Epidermal melanocyte (primary cell): ENCODE data around the gene WFDC11.
"Not testable (repeated sequence)": the region's sequence is repeated elsewhere in the genome, so short reads cannot be mapped to it uniquely, and the experiment has no call there.

Experiments used
- DNase-seq: peaks from one replicate; pipeline ENCODE4 v3.0.0; 2011; ENCODE audit warnings: low spot score; ENCODE audit not compliant: insufficient read length

Gene WFDC11

DNA sequence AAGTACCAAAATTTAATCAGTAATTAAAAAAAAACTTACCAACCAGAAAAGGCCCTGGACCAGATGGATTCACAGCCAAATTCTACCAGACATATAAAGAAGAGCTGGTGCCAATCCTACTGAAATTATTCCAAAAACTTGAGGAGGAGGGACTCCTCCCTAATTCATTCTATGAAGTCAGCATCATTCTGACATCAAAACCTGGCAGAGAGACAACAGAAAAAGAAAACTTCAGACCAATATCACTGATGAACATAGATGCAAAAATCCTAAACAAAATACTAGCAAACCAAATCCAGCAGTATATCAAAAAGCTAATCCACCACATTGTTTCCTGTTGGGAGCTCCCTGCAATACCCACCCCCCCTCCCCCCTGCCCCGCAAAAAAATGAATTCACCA lies at the start of gene WFDC11:
Gene WFDC11 (minus strand): TSS at position 101 of the 400 bp plus-strand sequence. CDS start 19,639 bp downstream, outside the sequence.
- no peak for DNase-seq

DNA sequence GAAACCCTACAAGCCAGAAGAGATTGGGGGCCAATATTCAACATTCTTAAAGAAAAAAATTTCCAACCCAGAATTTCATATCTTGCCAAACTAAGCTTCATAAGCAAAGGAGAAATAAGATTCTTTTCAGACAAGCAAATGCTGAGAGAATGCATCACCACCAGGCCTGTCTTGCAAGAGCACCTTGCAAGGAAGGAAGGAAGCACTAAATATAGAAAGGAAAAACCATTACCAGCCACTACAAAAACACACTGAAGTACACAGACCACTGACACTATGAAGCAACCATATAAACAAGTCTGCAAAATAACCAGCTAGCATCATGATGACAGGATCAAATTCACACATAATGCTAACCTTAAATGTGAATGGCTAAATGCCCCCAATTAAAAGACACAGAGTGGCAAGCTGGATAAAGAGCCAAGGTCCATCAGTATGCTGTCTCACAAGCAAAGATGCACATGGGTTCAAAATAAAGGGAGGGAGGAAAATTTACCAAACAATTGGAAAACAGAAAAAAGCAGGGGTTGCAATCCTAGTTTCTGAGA lies 46.2 kb upstream of the WFDC11 start:
- not testable (repeated sequence) for DNase-seq

DNA sequence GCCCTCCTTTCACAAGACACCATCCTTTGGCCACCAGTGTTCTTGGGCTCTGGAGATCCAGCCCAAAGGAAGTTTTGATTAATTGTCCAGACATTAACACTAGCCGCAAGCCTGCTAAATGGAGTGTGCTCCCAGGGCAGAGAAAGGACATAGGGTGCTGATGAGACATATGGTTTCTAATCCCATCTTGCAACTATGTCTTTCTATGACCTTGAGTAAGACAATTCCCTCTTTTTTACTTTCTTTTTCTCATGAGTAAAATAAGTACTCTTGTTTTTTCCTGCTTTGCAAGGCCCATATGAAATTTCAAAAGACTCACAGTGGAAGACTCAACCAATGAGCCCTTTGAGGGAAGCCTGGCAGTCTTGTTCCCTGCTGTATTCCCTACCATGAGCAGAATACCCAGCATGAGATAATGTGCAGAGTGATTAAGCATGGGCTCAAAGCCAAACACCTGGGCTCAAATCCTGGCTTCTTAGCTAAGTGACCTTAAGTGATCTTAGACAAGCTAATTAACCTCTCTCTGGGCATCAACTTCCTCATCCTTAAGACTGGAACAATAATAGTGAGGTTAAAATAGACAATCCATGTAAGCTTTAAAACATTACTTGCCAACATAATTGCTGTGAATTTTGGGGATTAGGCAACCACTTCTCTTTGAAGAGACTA lies 35.1 kb upstream of the WFDC11 start, which contains the start of gene WFDC10B:
Gene WFDC10B (minus strand): TSS at position 51 of the 669 bp plus-strand sequence. CDS start 19,027 bp downstream, outside the sequence.
- no peak for DNase-seq

DNA sequence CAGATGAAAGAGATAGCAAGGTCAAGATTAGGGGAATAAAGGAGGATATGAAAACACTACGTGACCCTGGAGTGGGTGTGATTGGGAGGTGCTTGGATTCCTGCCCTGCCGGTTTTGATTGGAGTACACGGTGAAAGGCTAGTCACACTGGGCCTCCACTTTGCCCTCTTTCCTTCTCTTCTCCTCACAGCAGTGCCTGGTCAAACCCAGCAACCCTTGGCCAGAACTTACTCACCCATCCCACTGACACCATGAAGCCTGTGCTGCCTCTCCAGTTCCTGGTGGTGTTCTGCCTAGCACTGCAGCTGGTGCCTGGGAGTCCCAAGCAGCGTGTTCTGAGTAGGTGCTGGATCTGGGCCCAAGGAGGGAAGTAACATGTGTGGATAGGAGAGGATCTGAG lies 31.8 kb upstream of the WFDC11 start, which contains the start of gene WFDC13:
Gene WFDC13 (plus strand): TSS at position 166 of the 400 bp plus-strand sequence. CDS start 86 bp downstream, at position 252.
- no peak for DNase-seq

DNA sequence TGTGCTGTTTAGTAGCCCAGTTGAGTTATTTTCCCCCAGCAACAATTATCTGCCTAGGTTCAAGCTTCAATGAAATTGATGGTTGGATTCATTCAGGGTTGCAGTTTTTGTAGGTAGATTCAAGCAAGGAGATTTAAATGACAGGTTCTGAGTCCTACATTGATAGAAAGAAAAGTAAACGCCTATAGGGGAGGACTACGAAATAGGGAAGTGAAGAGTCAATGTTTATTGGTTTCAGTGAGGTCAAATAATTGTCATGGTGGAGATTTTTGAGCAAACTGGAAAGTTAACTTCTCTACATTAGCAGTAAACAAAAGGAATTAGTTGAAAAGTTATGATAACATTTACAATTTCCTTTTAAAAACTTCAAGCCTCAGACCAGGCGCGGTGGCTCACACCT lies 31.1 kb upstream of the WFDC11 start:
- DNase-seq, result no peak

DNA sequence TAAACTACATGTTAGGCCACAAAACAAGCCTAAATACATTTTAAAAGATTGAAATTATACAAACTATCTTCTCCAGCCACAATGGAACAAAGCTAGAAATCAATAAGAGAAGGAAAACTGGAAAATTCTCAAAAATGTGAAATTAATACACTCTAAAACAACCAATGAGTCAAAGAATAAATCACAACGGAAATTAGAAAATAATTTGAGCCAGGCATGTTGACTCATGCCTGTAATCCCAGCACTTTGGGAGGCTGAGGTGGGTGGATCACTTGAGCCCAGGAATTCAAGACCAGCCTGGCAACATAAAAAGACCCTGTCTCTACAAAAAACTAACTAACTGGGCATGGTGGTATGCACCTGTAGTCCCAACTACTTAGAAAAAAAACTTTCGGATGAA lies 25.5 kb upstream of the WFDC11 start:
- DNase-seq, result no peak

DNA sequence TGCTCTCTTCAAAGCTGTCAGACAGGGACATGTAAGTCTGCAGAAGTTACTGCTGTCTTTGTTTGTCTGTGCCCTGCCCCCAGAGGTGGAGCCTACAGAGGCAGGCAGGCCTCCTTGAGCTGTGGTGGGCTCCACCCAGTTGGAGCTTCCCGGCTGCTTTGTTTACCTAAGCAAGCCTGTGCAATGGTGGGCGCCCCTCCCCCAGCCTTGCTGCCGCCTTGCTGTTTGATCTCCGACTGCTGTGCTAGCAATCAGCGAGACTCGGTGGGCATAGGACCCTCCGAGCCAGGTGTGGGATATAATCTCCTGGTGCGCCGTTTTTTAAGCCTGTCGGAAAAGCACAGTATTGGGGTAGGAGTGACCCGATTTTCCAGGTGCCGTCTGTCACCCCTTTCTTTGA lies 23.3 kb upstream of the WFDC11 start:
- DNase-seq, result not testable (repeated sequence)

DNA sequence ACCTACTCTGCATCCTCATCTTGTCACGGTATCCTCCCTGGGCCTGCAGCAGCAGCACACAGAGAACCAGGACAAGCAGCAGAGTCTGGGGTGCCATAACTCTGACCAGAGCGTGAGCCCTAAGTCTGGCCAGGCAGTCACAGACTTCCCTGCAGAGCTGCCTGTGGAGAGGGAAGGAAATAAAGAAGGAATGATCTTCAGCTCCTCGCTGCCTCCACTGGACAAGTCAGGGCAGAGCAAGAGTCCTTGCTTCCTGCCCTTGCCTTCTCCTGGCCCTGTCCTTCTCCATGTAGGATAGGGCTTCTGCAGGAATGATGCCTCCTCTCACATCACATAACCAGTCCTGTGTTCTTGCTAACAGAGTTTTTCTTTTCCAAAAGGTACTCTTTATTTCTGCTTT lies 15.9 kb upstream of the WFDC11 start:
- DNase-seq, result no peak

DNA sequence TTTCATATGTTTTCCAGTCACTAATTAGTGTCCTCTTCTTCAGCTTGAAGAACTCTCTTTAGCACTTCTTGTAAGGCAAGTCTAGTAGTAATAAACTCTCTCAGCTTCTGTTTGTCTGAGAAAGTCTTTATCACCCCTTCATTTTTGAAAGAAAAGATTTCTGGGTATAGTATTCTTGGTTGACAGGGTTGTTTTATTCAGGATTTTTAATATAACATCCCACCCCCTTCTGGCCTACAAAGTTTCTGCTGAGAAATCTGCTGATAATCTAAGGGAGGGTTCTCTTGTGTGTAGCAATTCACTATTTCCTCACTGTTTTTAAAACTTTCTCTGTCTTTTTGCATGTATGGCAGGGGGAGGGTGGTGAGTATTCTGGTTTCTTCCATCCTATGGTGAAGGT lies 9.6 kb upstream of the WFDC11 start:
- DNase-seq, result no peak

DNA sequence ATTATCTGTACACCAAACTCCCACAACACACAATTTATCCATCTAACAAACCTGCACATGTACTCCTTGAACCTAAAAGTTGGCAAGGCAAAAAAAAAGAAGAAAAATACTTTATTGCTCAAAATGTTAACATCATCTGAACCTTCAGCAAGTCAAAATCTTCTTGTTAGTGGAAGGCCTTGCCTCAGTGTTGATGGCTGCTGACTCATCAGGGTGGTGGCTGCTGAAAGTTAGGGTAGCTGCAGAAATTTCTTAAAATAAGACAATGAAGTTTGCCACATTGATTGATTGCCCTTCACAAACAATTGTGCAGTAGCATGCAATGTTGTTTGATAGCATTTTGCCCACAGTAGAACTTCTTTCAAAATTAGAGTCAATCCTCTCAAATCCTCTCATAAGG lies 2.7 kb upstream of the WFDC11 start:
- no peak for DNase-seq

DNA sequence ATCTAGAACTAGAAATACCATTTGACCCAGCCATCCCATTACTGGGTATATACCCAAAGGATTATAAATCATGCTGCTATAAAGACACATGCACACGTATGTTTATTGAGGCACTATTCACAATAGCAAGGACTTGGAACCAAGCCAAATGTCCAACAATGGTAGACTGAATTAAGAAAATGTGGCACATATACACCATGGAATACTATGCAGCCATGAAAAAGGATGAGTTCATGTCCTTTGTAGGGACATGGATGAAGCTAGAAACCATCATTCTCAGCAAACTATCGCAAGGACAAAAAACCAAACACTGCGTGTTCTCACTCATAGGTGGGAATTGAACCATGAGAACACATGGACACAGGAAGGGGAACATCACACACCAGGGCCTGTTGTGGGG lies 13.0 kb downstream of the WFDC11 start:
- not testable (repeated sequence) for DNase-seq

DNA sequence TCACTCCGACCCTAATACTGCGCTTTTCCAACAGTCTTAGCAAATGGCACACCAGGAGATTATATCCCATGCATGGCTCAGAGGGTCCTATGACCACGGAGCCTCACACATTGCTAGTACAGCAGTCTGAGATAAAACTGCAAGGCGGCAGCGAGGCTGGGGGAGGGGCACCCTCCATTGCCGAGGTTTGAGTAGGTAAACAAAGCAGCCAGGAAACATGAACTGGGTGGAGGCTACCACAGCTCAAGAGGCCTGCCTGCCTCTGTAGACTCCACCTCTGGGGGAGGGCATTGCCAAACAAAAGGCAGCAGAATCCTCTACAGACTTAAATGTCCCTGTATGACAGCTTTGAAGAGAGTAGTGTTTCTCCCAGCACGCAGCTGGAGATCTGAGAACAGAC lies 18.3 kb downstream of the WFDC11 start:
- DNase-seq, result not testable (repeated sequence)

DNA sequence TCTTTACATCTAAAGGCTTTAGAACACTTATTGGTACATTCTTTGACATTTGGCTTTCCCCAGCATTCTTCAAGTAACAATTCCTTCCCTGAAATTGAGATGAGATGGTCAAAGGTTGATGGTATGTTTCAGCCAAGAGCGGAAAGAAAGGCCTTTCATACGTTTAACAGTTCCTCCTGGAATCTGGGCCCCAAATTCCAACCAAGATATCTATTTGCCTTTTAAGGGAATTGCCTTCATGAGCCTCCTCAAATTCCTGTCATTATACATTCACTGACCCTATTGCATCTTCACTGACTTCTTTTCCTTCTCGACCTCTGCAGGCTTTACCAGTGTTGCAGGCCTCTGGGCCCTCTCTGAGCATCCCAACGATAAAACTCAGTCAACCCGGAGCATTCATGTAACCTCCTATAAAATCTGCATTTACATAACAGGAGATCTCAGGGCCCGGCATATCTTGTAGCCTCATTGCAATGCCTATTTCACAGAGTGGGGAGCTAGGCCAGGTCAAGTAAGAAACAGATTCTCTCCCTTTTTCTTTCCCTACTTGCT lies 20.7 kb downstream of the WFDC11 start:
- DNase-seq, result no peak

DNA sequence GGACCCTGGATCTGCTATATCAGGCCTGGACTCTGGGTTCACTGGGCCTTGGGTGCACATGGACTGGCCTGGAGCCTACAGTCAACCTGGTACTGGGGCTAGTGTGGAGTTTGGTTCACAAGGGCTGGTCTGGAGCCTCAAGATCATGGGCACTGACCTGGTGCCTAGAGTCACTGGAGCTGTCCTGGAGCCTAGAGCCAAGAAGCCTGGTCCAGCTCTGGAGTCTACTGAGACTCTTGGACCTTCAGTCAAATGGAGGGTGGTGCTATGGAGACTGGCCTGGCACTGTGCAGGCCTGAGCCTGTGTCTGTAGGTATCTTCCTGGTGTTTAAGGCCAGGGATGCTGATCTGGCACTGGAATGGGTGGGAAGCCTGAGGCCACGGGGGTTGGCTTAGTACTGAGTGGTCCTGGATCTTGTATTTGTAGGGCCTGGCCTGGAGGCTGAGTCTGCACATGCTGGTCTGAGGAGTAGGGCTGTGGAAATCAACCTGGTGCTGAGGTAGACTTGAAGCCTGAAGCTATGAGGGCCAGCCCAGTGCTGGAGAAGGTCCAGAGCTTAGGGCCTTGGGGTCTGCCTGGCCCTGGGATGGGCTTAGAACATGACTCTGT lies 22.5 kb downstream of the WFDC11 start:
- DNase-seq, result no peak

DNA sequence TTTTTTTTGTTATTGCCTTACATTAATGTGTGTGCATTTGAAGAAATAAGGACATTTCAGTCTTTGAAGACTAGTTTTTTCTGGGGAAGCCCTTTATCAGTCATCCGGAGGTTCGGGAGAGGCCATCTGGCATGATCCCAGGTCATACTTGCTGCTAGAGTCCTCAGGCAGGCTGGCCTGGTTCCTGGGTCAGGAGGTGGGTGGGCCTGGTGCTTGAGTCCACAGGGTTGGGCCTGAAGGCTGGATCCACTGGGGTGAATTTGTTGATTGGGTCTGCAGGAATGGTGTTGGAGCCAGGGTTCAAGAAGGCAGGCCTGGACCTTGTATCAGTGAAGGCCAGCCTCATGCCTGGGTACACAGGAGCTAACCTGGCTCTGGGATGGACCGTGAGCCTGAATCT lies 23.2 kb downstream of the WFDC11 start:
- no peak for DNase-seq

DNA sequence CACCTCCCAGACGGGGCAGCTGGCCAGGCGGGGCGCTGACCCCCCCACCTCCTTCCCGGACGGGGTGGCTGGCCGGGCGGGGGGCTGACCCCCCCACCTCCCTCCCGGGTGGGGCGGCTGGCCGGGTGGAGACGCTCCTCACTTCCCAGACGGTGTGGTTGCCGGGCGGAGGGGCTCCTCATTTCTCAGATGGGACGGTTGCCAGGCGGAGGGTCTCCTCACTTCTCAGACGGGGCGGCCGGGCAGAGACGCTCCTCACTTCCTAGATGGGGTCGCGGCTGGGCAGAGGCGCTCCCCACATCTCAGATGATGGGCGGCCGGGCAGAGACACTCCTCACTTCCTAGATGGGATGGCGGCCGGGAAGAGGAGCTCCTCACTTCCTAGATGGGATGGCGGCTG lies 24.2 kb downstream of the WFDC11 start:
- DNase-seq, result not testable (repeated sequence)

DNA sequence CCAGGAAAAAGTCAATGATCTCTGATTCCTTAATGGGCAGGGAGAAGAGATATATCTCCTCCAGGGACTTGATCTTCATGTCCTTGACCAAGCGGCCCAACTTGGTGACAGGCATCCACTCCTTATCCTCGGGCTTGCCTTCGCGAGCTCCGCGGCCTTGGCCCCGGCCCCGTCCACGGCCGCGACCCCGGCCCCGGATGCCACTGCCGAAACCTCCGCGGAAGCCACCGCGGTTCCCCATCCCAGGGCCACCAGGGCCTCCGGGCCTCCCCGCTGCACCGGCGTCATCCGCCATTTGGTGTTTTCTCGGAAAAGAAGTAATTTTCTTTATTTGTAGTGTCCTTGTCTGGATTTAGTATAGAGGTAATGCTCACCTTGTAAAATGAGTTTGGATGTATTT lies 29.0 kb downstream of the WFDC11 start:
- not testable (repeated sequence) for DNase-seq

DNA sequence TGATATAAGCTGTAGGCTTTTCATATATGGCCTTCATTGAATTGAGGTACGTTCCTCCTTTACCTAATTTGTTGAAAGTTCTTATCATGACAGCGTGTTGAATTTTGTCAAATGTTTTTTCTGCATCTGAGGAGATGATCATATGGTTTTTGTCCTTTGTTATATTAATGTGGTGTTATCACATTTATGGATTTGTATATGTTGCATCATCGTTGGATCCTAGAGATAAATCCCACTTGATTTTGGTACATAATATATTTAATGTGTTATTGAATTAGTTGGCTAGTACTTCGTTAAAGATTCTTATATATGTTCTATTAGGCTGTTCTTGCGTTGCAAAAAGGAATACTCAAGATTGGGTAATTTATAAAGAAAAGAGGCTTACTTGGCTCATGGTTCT lies 30.4 kb downstream of the WFDC11 start:
- no peak for DNase-seq

DNA sequence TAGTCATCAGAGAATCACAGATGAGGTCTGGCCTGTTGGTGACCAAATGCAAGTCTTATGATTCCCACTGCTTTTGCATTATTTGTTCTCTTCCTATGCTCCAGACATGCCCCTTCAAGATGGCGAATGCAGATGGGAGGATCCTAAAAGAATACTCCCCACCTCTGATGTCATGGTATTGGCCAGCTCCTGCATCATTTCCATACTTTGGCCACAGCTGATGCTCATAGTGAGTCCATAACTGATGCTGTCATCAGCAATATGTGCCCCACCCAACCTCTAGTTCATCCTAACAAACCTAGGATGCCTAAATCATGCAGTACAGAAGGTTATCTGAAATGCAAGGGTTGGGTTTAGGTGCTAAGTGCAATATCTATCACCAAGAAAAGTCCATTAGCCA lies 33.5 kb downstream of the WFDC11 start:
- DNase-seq, result no peak

DNA sequence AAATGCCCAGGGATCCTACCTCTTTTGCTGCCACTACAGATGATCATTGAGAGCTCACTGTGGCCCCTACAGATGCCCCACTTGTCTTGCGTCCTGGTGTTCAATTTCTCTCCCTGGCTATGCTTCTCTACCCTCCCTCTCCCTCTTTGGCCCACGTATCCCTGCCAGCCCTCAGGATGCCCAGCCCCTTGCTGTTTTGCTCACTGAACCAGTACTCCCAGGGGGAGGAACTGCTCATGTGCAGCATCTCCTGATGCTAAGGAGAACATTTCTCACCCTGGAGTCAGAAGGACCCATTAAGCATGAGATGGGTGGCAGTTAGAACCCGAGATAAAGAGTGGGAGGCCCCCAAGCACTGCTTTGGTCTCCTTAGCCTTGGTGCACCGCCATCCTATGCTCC lies 38.9 kb downstream of the WFDC11 start, which contains the start of gene WFDC9:
Gene WFDC9 (minus strand): TSS at position 101 of the 400 bp plus-strand sequence. CDS start 21,103 bp downstream, outside the sequence.
- DNase-seq, result no peak

DNA sequence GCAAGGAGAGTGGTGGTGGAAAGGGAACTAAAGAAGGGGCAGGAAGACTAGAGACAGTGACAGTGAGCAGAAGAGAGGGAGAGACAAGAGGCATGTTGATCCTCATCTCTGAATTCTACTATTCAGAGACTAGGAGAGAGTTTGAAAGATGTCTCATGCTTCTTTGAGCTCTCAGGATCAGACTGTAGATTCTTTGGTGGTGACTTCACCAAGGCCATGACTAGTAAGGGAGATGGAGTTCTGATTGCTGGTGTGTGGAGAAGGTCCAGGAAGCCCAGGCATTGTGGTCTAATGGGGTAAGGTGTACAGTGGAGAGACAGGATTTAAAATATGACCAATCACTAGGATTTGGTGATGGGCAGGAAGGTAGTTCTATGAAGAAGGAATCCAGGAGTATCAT lies 39.7 kb downstream of the WFDC11 start:
- DNase-seq, result no peak

DNA sequence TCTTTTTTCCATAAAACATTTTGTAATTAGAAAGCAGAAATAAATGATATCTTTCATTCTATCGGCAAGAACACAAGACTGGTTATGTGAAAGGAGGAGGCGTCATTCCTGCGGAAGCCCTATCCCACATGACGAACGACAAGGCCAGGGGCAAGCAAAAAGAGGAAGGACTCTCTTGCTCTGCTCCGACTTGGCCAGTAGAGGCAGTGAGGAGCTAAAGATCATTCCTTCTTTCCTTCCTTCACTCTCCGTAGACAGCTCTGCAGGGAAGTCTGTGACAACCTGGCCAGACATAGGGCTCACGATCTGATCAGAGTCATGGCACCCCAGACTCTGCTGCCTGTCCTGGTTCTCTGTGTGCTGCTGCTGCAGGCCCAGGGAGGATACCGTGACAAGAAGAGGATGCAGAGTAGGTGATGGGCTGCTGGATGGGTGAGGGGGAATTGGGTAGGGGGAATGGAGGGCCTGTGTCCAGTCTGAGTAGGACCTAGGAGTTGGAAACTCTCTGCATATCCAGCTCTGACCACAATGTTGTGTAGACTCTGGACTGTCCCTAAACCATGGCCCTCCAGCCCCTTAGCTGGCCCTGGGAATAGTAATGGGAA lies 40.4 kb downstream of the WFDC11 start, which contains the start of gene WFDC10A:
Gene WFDC10A (plus strand): TSS at position 244 of the 605 bp plus-strand sequence. CDS start 75 bp downstream, at position 319.
- peak; percentile 54 for DNase-seq
